NCI-H2029 treated with DMSO at 0.1 percent for 48 hours (cell line): ENCODE measurements around the gene ZDHHC14.
"Not testable (repeated sequence)": the region's sequence is repeated elsewhere in the genome, so short reads cannot be mapped to it uniquely, and the experiment has no call there.

ENCODE experiments used
- DNase-seq: peaks from one replicate; lab custom pipeline; 2025; lab: John Stamatoyannopoulos, UW

Gene ZDHHC14

DNA sequence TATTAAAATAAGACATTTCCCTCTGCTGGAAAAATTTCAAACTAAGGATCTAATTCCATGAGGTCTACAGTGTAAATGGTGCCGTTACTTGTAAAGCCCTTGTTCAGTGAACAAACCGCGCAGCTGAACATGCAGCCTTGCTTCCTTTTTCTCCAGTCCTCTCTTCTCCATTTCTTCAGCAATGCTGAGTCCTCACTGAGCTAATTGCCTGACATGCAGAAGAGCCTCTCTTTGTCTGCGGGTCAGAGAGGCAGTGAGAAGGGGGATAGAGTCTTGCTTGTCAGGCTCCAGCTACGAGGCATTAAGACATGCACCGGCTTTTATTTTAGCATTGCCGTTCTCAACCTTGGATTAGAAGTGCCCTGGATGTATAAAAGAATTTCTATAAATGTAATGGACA, 25.7 kb downstream of the ZDHHC14 start:
- DNase-seq: no peak

DNA sequence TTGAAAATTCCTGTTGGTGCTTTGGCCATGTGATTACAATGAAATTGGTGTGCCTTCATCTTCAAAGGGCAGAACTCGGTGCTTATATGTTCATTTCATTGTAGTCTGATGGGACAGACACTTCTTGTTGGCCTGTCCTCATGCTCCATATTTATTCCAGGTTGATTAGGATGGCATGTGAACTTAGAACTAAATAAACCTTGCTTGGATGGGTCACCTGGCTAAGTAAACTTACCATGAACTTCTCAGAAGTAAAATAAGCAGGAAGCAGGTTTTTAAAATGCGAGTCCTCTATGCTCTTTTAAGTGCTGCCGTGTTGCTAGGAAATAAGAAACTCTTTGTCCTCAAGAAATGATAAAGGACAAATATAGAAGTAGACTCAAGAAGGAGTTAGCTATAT, 26.7 kb downstream of the ZDHHC14 start:
- no peak for DNase-seq

DNA sequence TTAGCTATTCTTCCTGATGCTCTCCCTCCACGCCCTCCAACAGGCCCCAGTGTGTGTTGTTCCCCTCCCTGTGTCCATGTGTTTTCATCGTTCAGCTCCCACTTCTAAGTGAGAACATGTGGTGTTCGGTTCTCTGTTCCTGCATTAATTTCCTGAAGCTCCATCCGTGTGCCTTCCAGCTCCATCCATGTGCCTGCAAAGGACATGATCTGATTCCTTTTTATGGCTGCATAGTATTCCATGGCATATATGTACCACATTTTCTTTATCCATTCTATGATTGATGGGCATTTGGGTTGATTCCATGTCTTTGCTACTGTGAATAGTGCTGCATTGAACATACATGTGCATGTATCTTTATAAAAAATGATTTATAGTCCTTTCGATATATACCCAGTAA, 27.4 kb downstream of the ZDHHC14 start:
- not testable (repeated sequence) for DNase-seq

DNA sequence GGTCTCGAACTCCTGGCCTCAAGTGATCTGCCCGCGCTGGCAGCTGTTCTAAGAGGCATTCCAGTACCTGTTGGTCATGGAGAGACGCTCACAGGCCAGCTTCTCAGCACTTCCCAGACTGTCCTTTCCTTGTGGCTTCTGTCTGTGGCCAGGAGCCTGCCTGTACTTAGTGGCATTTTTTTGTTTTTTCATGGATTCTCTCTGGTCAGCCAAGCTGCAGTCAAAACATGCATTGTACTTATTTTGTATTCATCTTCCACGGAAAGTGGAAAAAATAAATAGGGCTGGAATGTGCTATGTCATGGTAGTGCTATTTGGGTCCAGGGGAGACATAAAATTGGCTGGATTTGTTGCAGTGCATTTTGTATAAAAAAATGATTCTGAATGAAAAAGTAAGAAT, 29.1 kb downstream of the ZDHHC14 start:
- DNase-seq: no peak

DNA sequence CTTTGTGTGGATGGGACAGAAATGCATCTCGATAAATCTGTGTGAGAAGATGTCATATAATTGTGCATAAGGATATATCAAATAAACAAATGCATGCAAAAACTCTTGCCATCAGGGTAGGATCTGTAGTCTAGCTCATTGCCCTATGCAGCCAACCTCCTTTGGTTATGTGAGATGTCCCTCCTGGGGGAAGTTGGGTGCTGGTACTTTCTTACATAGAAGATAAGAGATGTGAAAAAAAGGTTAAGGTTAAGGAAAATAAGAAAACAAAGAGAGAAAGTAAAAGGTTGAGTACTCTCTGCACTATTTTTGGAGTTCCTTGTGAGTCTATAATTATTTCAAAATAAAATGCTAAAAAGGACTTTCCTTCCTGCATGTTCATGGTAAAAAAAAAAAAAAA, 30.4 kb downstream of the ZDHHC14 start:
- DNase-seq: no peak

DNA sequence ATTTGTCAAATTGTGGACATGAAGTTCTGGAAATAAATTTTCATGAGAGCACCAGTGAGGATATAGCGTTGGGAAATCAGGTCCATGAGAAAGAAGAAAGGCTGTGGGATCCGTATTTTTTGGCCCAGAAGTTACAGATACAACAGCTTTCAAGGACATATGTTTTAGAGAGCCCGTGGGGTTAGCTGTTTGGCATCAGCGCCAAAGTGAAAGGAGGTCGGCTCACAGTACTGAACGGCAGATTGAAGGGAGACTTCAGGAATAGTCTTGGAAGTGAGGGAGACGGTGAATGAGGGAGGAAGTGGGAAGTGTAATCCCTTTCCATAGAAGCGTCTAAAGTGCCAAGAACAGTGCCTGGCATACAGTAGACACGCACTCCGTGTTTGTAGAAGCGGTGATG, 31.8 kb downstream of the ZDHHC14 start:
- DNase-seq: no peak

DNA sequence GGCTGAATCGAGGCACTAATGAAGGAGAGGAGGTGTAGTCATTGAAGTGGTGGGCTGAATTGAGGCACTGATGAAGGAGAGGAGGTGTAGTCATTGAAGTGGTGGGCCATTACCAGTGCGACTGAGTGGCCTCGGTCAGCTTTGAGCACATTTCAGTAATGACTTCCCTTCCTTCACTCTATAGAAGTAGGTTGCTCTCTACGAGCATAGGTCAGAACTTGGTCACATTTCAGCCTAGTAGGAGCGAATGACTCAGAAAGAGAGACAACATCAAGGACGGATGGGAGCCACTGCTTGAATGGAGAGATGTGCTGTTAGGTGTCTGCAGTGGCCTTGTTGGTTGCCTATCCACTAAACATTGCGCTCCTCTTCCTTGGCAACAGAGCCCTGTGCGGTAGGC, 39.5 kb downstream of the ZDHHC14 start:
- no peak for DNase-seq

DNA sequence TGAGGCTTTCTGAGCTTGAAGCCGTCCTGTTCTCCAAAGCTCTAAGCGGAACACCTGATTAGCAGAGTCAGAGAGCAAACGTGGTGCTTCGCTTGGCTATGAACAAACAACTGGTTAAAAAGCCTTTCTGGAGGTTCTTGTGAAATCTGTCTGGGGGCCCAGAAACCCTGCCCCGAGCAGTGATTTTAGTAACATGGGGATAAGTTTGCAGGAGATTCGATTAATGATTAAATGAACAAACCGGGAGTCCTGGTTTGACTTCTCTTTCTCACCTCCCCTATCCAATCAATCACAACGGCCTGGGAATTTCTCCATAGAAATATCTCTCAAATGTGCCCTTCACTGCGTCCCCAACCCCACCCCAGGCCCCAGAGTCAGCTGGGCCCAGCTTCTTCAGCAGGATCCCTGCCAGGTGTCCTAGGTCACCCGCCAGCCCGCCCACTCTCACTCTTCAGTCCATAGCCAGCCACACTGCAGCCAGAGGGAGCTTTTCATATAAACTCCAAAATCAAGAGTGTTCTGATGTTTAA, 43.6 kb downstream of the ZDHHC14 start:
- DNase-seq: no peak

DNA sequence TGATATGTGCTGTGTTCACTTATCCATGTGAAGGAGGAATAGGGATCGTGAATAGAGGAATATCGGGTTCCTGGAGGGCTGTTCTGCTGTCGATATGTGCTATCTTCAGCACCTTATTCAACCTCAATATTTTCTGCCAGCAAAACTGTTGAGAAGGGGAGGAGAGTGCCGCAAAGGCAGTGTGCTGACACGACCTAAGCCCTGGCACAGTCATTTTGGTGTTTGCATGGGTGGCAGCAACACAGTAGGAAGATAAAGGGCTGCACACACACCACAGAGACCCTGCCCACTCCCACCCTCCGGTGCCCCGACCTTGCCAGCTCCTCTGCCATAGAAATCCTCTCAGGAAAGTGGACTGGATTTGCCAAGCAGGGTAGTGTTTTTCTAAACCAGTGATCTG, 47.0 kb downstream of the ZDHHC14 start:
- DNase-seq: no peak

DNA sequence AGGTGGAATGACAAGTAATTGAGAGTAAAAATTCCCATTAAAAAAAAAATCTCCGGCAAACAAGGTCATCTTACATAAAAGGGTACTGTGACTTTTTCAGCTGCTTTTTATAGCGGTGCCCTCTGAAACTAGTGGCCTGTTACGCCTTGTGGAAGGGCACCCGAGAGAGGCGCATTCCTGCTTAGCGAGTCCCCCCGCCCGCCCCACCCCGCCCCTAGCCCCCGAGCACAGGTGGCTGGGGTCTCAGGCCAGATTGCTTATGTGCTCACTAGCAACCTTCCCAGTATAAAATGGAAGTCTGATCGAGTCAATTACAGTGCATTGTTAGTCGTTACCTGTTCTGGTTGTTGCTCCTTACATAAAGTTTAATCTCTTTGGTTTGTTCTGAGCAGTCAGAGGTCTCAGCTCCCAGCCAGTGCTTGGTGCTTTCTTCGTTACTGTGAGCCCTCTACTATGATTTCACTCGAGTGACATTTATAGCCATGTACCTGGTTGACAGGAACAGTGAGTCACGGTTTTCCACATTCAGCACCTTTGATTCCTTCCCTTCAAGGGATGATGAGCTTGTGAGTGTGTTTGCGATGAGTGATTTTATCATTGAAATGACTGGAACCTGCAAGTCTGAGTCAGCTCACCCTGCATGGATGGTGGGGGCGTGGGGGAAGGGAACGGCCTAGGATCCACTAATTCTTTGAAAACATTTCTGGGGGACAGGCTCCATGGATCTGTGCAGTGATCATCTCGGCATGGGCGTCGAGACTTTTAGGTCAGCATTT, 47.6 kb downstream of the ZDHHC14 start:
- no peak for DNase-seq

DNA sequence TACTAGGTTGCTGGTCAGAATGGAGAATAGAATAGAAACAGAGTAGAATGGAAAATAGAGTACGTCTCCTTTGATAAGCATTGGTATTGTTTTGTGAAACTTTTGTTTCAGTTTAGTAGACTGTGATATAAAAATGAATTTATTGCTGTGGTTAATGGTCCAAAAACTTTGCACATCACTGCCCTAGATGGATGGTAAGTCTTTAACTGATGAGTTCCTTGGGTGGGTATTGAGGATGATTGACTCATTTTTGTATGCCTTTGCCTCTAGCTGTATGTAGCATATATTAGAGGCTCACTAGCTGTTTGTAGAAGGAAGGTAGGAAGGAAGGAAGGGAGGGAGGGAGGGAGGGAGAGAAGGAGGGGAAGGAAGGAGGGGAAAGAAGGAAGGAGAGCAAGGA, 48.3 kb downstream of the ZDHHC14 start:
- DNase-seq: no peak

DNA sequence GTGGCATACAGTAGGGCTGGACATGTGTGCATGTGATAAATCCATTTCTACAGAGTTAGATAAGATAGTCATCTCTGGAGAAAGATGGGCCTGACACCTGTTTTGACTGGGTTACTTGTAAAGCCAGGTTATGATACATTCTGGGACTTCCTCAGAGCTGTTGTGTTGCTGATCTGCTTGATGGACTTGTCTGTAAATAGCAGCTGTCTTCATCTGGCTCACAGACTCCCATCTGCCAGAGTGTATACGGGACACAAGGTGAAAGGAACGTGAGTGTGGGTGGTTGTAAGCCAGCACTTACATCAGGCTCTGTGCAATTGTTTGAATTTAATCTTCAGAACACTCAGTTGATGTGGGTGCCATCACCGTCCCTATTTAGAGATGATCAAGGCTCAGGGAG, 49.8 kb downstream of the ZDHHC14 start:
- DNase-seq: no peak

DNA sequence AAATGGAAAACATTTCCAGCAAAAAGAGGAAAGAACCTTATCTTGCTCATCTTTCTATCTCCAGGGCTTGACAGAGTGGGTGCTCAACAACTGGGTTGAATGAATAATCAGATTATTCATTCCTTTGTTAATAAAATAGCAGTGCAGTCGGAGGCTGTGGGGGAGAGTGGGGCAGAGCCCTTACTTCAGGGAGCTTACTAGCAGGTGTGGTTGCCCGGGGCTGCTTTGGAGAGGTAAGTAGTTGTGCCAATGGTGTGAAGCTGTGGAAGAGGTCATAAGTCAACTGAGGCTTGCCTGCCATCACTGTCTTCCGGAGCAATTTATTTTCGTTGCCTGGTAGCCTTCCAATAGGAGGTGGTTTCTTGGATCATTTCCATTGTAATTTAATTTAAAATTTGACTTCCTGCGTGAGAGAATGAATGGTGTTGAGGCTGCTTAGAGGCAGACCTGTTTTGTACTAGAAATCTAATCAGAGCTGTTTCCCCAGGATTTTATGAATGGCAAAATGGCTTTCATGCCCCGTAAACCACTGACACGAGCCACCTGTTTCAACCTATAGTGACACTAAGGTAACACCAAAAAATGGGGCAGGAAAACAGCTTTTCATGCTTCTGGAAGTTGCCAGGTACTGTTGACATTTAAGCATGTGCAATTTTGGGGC, 51.4 kb downstream of the ZDHHC14 start:
- DNase-seq: no peak

DNA sequence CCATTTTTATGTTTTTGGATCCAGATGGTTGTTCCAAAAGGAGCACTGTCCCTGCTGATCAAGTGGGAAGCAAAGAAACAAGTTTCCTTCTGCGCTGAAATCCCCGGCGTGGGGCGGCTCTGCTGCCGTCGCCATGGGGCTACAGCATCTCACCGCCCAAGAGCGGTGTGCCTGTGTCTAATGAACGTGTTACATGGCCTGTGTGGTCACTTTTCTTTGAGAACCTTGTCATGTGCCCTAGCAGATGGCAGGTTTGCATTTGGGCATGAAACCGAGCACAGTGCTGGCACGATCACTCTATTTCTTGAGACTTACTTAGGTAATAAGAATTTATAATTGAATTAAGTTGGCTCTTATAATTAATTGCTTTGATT, 51.9 kb downstream of the ZDHHC14 start:
- DNase-seq: no peak

DNA sequence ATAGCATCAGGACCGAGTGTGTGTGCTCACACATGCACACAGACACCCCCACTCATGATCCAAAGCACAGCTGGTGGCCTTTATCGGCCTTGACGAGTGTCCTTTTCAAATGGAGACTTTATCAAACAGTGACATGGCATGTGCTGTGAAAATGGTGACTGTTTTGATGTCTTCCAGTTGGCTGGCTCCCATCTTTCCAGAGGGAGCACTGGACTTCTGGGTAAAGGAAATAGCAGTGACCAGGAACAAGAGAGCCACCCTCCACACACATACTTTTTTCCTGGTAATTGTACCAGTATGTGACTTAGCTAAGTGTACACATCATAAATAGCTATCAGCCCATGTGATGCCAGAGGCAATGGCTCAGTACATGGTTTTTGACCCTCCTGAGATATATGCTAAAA, 52.7 kb downstream of the ZDHHC14 start:
- DNase-seq: no peak

DNA sequence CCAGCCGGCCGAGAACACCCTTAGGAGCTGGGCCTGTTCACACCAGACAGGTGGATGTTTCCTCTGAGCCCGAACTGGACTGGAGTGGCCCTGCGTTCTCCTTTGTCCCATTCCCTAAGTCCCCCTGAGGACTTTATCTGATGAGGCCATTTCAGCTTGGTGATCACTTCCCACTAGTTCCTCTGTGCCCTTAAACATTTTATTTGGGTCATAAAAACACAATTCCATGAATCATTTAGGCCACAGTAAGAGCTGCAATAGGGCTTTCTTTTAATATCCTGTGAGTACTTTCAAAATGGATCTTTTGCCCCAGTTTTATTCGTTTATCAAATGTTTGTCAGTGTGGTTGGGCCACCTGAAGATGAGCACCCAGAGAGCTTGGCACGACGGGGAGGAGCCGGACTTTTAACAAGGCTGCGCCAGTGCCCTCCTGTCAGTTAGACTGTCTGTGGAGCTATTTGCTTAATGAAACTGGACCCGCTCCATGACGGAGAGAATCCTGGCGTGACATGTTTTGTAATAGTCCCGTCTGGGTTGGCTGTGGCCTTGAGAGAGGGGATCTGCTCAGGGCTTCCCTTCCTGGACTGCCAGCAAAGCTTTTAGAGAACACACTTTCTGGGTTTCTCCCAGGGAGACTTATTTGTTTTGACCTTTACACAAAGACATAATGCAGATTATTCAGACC, 53.5 kb downstream of the ZDHHC14 start:
- DNase-seq: no peak

DNA sequence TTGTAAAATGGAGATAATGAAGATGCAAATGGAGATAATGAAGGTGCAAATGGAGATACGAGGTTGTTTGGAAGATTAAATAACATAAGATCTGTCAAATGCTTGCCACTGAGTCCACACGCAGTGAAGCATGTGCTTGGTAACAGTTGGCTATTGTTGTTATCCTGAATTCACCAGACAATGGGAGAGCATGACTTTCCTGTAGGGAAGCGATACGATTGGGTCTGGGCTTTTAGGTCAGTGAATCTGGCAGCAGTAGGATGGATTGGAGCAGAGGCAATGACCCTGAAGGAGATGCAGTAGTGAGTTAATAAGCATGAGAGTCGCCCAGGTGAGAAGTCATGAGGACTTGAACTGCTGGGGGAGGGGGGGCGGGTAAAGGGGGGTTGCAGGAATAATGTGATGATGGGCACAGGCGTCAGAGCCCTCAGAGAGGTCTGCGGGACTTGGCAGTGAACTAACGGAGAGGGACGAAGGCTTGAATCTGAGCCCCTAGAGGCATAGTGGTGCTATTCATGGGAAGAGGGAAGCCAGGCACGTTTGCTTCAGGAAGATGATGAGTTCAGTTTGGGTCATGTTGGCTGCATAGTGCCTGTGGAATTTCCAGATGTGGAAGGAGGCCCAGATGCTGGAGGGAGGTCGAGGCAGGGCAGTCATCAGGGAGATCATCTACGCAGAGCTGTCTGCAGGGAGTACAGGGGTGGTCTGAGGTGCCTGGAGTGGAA, 55.4 kb downstream of the ZDHHC14 start:
- no peak for DNase-seq

DNA sequence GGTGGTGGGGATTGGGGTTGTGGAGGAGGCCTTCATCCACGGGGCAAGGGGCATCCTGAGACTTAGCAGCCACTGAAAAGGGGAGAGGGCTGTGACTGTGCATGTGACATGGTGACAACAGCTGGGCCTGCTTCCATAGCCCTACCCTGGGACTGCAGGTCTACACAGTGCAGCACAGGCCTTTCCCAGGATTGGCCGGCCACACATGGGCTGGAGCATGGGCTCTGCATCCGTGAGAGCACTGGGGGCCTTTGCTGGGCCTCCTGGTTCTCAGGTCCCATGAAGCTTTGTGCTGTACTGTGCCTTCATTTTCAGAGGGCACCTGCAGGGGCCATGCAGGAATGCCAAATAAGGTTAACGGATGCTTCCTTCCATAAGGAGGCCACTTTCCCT, 56.0 kb downstream of the ZDHHC14 start:
- no peak for DNase-seq

DNA sequence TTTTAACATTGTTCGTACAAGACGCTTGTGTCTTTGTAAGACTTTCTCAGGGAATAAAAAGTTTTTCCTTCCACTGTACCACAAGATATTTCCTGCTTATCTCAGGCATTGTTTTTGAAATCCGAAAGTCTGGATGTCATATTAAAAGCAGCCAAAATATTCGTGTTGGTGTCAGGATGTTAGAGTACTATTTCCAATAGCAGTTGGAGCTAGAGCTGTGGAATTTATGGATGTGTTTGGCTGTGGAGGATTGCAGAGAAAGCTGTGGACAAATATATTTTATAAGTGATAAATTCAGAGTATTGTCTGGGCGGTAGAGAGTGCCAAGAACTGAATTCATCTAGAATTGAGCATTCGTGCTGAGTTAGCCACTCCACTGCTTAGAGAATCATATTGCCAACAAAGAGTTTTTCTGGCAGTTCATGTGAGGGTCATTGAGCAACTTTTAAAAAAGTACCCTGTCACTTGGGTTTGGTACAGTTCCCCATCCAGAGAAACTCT, 57.7 kb downstream of the ZDHHC14 start:
- DNase-seq: no peak

DNA sequence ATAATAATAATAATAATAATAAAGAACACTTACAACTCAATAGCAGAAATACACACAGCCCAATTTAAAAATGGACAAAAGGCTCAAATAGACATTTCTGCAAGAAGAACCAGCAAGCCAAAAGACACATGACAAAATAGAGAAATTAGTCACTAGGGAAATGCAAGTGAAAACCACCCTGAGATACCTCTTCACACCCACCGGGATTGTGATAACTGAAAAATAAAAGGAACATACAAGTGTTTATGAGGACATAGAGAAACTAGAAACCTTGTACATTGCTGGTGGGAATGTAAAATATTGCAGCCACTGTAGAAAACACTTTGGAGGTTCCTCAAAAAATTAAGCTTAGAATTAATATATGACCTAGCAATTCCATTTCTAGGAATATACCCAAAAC, 59.2 kb downstream of the ZDHHC14 start:
- DNase-seq: no peak

DNA sequence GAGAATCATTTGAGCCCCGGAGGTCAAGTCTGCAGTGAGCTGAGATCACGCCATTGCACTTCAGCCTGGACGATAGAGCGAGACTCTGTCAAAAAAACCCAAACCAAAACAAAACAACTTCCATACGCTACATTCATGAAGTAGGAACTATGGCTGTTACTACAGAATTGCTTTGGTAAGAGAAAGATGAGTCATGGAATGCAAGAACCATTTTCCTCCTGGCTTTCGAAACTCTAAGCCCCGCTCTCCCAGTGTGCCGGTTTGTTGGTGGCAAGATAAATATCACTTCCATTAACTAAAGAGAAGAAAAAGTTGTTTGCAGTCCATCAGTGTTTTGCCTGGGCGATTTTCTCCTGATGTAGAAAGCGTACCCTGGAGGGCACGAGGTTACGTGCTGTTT, 61.3 kb downstream of the ZDHHC14 start:
- DNase-seq: no peak

DNA sequence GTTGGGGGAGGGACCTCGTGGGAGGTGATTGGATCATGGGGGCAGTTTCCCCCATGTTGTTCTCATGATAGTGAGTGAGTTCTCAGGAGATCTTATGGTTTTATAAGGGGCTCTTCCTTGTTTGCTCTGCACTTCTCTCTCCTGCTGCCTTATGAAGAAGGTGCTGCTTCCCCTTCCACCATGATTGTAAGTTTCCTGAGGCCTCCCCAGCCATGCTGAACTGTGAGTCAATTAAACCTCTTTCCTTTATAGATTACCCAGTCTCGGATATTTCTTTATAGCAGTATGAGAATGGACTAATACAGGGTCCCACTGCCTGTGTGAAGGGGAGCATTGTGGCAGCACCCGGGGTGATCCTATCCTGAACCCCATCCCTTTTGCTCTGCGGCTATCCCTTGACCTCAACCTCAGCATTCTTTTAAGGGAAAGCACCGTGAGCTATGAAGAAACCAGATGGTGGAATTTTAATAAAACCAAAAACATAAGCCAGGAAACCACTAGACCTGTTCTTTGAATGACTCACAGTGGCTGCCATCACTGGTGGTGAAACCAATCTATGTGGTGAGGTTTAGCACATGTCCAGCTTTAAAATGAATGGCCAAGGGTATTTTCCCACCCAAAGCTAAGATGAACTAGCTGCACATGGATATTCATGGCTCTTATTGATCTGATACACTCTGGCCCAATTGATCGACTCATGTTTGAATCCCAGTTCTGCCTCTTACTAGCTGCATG, 62.2 kb downstream of the ZDHHC14 start:
- no peak for DNase-seq
